ENCODE measurements around the gene IL18RAP.

IL18RAP gene

GRCh38 chr2:102463160-102463559, 40.2 kb downstream of the IL18RAP start:
- no peak for DNase-seq

GRCh38 chr2:102470168-102470567, 47.2 kb downstream of the IL18RAP start:
- no peak for DNase-seq

- no peak for DNase-seq
Observed at GRCh38 chr2:102473020-102473419, 50.1 kb downstream of the IL18RAP start, which contains the start of gene SLC9A4. SLC9A4 (plus strand) TSS chr2:102473226; CDS start chr2:102473760, 534 bp downstream.

- DNase-seq = no peak
Observed at GRCh38 chr2:102473631-102474030, 50.7 kb downstream of the IL18RAP start.

DNA sequence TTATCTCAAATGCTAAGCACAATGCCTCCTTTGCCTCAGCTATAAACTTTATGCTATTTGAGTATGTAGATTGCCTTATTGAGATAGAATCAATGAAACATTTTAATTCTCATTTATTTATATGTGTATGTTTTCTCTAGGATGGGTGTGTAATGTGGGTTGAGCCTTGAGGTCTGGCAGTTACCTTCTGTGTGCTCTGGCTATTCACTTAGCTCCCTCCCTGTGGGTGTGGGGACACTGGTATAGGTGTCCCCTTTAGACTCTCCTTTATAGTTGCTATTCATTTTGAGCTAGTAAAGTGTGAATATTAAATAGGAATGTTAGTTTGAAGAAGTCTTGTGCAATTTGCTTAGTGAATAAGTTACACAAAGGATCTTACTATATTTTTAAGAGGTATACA, 51.8 kb downstream of the IL18RAP start:
- DNase-seq = no peak

GRCh38 chr2:102478686-102479470, 55.9 kb downstream of the IL18RAP start:
- no peak for DNase-seq

GRCh38 chr2:102480285-102481195, 57.6 kb downstream of the IL18RAP start:
- no peak for DNase-seq

DNA sequence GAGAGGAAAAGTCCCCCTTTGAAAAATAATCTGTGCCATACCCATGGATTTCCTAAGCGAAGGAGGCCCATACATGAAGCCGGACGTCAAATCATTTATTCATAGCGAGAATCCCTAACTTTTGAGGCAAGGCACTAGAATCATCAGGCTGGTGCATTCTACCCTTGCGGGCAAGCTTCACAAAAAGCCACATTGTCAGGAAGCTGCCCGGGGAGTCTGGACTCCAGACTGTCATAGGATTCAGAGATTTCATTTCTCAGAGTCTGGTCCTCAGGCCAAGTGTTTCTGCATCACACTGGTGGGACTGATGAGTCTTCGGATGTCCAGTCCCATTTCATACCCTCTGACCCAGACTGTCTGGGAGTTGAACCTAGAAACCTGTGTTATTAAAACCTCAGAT, 59.0 kb downstream of the IL18RAP start:
- DNase-seq = no peak

DNA sequence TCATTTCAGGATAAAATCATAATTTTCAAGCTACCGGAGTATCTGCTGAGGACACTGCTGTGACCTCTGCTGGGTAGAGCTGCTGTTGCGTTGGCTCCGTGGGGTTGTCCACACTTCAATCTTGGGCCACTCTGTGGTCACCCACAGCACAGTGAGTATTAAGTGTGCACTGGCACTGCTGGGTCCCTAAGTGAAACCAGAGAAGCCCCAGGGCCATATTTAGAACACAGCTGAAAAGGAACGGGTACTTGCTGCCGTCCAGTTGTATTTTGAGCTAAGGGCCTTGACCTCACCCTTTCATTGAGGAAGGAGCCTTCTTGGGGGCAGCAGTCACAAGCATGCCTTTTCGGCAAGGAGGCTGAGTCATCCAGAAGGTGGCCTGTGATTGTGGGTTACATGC, 60.1 kb downstream of the IL18RAP start:
- no peak for DNase-seq

- no peak for DNase-seq
Observed at GRCh38 chr2:102484310-102485061, 61.5 kb downstream of the IL18RAP start.

- DNase-seq = no peak
Observed at GRCh38 chr2:102485147-102485785, 62.3 kb downstream of the IL18RAP start.

GRCh38 chr2:102486941-102487702, 64.2 kb downstream of the IL18RAP start:
- DNase-seq = no peak

- no peak for DNase-seq
Observed at GRCh38 chr2:102487761-102488462, 65.0 kb downstream of the IL18RAP start.

DNA sequence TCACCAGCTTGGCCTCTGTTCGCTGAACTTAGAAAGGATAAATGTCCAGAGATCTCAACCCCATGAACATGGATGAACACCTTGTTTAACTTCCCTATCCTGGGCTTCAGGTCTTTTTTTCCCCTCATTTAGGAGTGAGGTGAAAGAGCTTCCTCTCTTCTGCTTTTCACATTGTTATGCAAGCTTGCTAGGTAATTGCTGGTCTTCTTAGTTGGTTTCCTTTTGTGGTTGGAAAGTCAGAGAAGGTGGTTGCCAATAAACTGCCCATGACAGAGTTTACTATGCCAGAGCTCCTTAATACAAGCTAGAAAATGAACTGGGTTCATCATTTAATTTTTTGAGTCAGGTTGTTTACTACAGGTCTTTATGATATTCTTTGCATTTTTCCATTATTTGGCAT, 66.7 kb downstream of the IL18RAP start:
- no peak for DNase-seq

- no peak for DNase-seq
Observed at GRCh38 chr2:102492006-102492405, 69.0 kb downstream of the IL18RAP start.

- no peak for DNase-seq
Observed at GRCh38 chr2:102494570-102494969, 71.6 kb downstream of the IL18RAP start.

GRCh38 chr2:102498414-102498813, 75.5 kb downstream of the IL18RAP start:
- DNase-seq = no peak

DNA sequence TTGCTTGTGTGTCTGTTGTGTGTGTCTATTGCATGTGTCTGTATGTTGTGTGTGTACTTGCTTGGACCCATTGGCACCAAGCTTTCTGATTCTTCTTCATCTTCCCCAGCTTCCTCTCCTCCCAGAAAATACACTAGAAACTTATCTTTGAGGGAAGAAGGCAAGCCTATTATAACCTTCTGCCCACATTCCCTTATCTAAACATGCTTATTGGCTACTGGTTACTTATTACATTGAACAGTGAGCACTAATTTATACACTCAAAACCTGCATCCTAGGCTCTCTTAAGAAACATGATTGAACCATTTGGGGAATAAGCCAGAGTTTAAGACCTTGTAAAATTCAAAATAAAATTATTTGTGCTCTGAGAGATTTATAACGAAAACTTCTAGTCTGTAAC, 76.6 kb downstream of the IL18RAP start:
- no peak for DNase-seq

All from NCI-H187 (cell line).